SK-N-SH treated with all-trans-retinoic acid at 6 μM for 48 hours (cell line): ENCODE results near the gene LUC7L.

Source experiments
- ATAC-seq: fragments of 200-7000 bp; cut with Tn5 transposase; 3 replicates; pipeline ENCODE4 v1.9.1; 2020; ENCODE audit warnings: mild to moderate bottlenecking, moderate library complexity
- CREB5 ChIP-seq: fragments of 250-450 bp; sonication (Bioruptor Pico); IDR thresholded peaks from 2 replicates; pipeline ENCODE4 v1.5.1; 2020; ENCODE audit warnings: low read depth, mild to moderate bottlenecking, moderate library complexity
- CSDC2 ChIP-seq: fragments of 250-450 bp; sonication (Bioruptor Pico); IDR thresholded peaks from 2 replicates; pipeline ENCODE4 v1.5.0; 2020; ENCODE audit warnings: mild to moderate bottlenecking, moderate library complexity
- ESRRG ChIP-seq: fragments of 250-450 bp; sonication (Bioruptor Pico); IDR thresholded peaks from 2 replicates; pipeline ENCODE4 v1.6.1; 2021; ENCODE audit warnings: mild to moderate bottlenecking
- GLIS3 ChIP-seq: fragments of 250-450 bp; sonication (Bioruptor Pico); IDR thresholded peaks from 2 replicates; pipeline ENCODE4 v1.5.0; 2020; ENCODE audit warnings: mild to moderate bottlenecking, moderate library complexity
- ISL1 ChIP-seq: fragments of 250-450 bp; sonication (Bioruptor Pico); IDR thresholded peaks from 2 replicates; pipeline ENCODE4 v2.1.2; 2022; ENCODE audit warnings: mild to moderate bottlenecking, moderate library complexity
- OSR1 ChIP-seq: fragments of 250-450 bp; sonication (Bioruptor Pico); IDR thresholded peaks from 2 replicates; pipeline ENCODE4 v1.8.0; 2022; ENCODE audit warnings: moderate library complexity, mild to moderate bottlenecking, inconsistent platforms
- PATZ1 ChIP-seq: fragments of 250-450 bp; sonication (Bioruptor Pico); IDR thresholded peaks from 2 replicates; pipeline ENCODE4 v1.8.0; 2020; ENCODE audit warnings: mild to moderate bottlenecking, moderate library complexity, borderline replicate concordance
- POU6F1 ChIP-seq: fragments of 250-450 bp; sonication (Bioruptor Pico); IDR thresholded peaks from 2 replicates; pipeline ENCODE4 v1.8.0; 2021; ENCODE audit warnings: low read depth, mild to moderate bottlenecking, moderate library complexity, borderline replicate concordance
- PPARA ChIP-seq: fragments of 250-450 bp; sonication (Bioruptor Pico); IDR thresholded peaks from 2 replicates; pipeline ENCODE4 v1.5.0; 2020; ENCODE audit warnings: mild to moderate bottlenecking, borderline replicate concordance
- RARB ChIP-seq: fragments of 250-450 bp; sonication (Bioruptor Pico); IDR thresholded peaks from 2 replicates; pipeline ENCODE4 v1.8.0; 2021; ENCODE audit warnings: mild to moderate bottlenecking, moderate library complexity
- SNAI2 ChIP-seq: fragments of 250-450 bp; sonication (Bioruptor Pico); IDR thresholded peaks from 2 replicates; pipeline ENCODE4 v1.5.0; 2020; ENCODE audit warnings: mild to moderate bottlenecking, moderate library complexity
- TCF4 ChIP-seq: fragments of 250-450 bp; sonication (Bioruptor Pico); IDR thresholded peaks from 2 replicates; pipeline ENCODE4 v1.8.0; 2021; ENCODE audit warnings: mild to moderate bottlenecking, moderate library complexity, borderline replicate concordance
- ZC3H10 ChIP-seq: fragments of 250-450 bp; sonication (Bioruptor Pico); IDR thresholded peaks from 2 replicates; pipeline ENCODE4 v1.5.1; 2021; ENCODE audit warnings: mild to moderate bottlenecking, moderate library complexity
- ZFP3 ChIP-seq: fragments of 250-450 bp; sonication (Bioruptor Pico); IDR thresholded peaks from 2 replicates; pipeline ENCODE4 v1.5.0; 2020; ENCODE audit warnings: mild to moderate bottlenecking, moderate library complexity
- ZNF565 ChIP-seq: fragments of 450-650 bp; formaldehyde crosslinking; conservative IDR thresholded peaks from 2 replicates; pipeline ENCODE4 v1.5.0; 2020; ENCODE audit warnings: low read depth, mild to moderate bottlenecking, moderate library complexity
- TF ChIP-seq, protein P1 (sequence below): fragments of 250-450 bp; sonication (Bioruptor Pico); IDR thresholded peaks from 2 replicates; pipeline ENCODE4 v1.5.0; 2020; ENCODE audit warnings: mild to moderate bottlenecking, moderate library complexity

LUC7L gene

GRCh38 chr16:243348-243747, 14.1 kb upstream of the LUC7L start (continued):
- TF ChIP-seq POU6F1 (CRISPR knock-in tag) (no peak), OSR1 (no peak), ZC3H10 (CRISPR knock-in tag) (no peak)
- TF ChIP-seq, protein P1, sequence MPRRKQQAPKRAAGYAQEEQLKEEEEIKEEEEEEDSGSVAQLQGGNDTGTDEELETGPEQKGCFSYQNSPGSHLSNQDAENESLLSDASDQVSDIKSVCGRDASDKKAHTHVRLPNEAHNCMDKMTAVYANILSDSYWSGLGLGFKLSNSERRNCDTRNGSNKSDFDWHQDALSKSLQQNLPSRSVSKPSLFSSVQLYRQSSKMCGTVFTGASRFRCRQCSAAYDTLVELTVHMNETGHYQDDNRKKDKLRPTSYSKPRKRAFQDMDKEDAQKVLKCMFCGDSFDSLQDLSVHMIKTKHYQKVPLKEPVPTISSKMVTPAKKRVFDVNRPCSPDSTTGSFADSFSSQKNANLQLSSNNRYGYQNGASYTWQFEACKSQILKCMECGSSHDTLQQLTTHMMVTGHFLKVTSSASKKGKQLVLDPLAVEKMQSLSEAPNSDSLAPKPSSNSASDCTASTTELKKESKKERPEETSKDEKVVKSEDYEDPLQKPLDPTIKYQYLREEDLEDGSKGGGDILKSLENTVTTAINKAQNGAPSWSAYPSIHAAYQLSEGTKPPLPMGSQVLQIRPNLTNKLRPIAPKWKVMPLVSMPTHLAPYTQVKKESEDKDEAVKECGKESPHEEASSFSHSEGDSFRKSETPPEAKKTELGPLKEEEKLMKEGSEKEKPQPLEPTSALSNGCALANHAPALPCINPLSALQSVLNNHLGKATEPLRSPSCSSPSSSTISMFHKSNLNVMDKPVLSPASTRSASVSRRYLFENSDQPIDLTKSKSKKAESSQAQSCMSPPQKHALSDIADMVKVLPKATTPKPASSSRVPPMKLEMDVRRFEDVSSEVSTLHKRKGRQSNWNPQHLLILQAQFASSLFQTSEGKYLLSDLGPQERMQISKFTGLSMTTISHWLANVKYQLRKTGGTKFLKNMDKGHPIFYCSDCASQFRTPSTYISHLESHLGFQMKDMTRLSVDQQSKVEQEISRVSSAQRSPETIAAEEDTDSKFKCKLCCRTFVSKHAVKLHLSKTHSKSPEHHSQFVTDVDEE (CRISPR knock-in tag), result no peak

GRCh38 chr16:242281-242680, 13.0 kb upstream of the LUC7L start:
- no peak for ATAC-seq
- TF ChIP-seq CREB5 (no peak), TCF4 (CRISPR knock-in tag) (no peak), ESRRG (CRISPR knock-in tag) (no peak), ZNF565 (CRISPR knock-in tag) (no peak), ZC3H10 (CRISPR knock-in tag) (no peak), PPARA (CRISPR knock-in tag) (no peak), ISL1 (CRISPR knock-in tag) (no peak), CSDC2 (CRISPR knock-in tag) (no peak), SNAI2 (CRISPR knock-in tag) (no peak), RARB (CRISPR knock-in tag) (no peak), PATZ1 (CRISPR knock-in tag) (no peak)
- TF ChIP-seq, protein P1 (CRISPR knock-in tag), result no peak
- TF ChIP-seq, all 23 proteins: peak for 0

- ATAC-seq, result no peak
- TF ChIP-seq ESRRG (CRISPR knock-in tag), result no peak
- no peak for TF ChIP-seq OSR1
- no peak for TF ChIP-seq GLIS3 (CRISPR knock-in tag)
- TF ChIP-seq ZFP3 (CRISPR knock-in tag), result no peak
- no peak for TF ChIP-seq TCF4 (CRISPR knock-in tag)
- no peak for TF ChIP-seq ZNF565 (CRISPR knock-in tag)
- no peak for TF ChIP-seq CREB5
- TF ChIP-seq SNAI2 (CRISPR knock-in tag), result no peak
These were observed 11.3 kb upstream of the LUC7L start for GRCh38 chr16:240559-240958.
